H1 (cell line): ENCODE data around the gene C4orf33. TPM values are rescaled to one million over a fixed set of nuclear protein-coding genes. Genes with fewer than 3 reads are reported as not detected.

Experiments
- BACH1 ChIP-seq: IDR thresholded peaks from 2 replicates; pipeline ENCODE4 v1.6.1; 2012; ENCODE audit warnings: low read length, improper control_type of control experiment
- CHD2 ChIP-seq: IDR thresholded peaks from 2 replicates; pipeline ENCODE4 v1.6.1; 2012; ENCODE audit warnings: low read length, improper control_type of control experiment
- EGR1 ChIP-seq: IDR thresholded peaks from 2 replicates; pipeline ENCODE4 v1.6.1; 2011; ENCODE audit warnings: low read depth, low read length, borderline replicate concordance
- EP300 ChIP-seq, 2 experiments: IDR thresholded peaks; 1 replicate in 1 of 2; 2 replicates in 1 of 2; pipeline ENCODE4 v1.6.1; 2011 to 2012; ENCODE audit warnings: low read depth in 2 of 2, low read length in 2 of 2, mild to moderate bottlenecking in 2 of 2, borderline replicate concordance in 1 of 2, inconsistent platforms in 1 of 2, moderate library complexity in 1 of 2
- EZH2 ChIP-seq: fragments of 200-600 bp; sonication (generic); IDR thresholded peaks from 2 replicates; pipeline ENCODE4 v1.7.1; 2012; ENCODE audit warnings: low read depth, mild to moderate bottlenecking, moderate library complexity, low read length, inconsistent platforms; ENCODE audit not compliant: severe bottlenecking
- GABPA ChIP-seq: IDR thresholded peaks from 2 replicates; pipeline ENCODE4 v1.6.1; 2011; ENCODE audit warnings: mild to moderate bottlenecking, low read length, moderate library complexity, borderline replicate concordance; ENCODE audit not compliant: insufficient read depth
- HDAC6 ChIP-seq: IDR thresholded peaks from one replicate; pipeline ENCODE4 v1.7.1; 2012; ENCODE audit warnings: low read depth, mild to moderate bottlenecking, inconsistent platforms, low read length, moderate library complexity
- JUND ChIP-seq: IDR thresholded peaks from 2 replicates; pipeline ENCODE4 v1.6.1; 2011; ENCODE audit warnings: mild to moderate bottlenecking, improper control_type of control experiment, low read length
- NRF1 ChIP-seq: IDR thresholded peaks from 2 replicates; pipeline ENCODE4 v1.6.1; 2011; ENCODE audit warnings: mild to moderate bottlenecking, low read depth, low read length, improper control_type of control experiment
- POLR2A ChIP-seq, 2 experiments: IDR thresholded peaks; 1 replicate in 1 of 2; 2 replicates in 1 of 2; pipeline ENCODE4 v1.6.1; 2011; ENCODE audit warnings: low read depth in 2 of 2, low read length in 2 of 2, mild to moderate bottlenecking in 2 of 2; ENCODE audit errors: control extremely low read depth in 1 of 2
- POU5F1 ChIP-seq: IDR thresholded peaks from 2 replicates; pipeline ENCODE4 v1.6.1; 2011; ENCODE audit warnings: low read depth, mild to moderate bottlenecking, low read length, moderate library complexity
- RBBP5 ChIP-seq: IDR thresholded peaks from 2 replicates; pipeline ENCODE4 v1.7.1; 2012; ENCODE audit warnings: low read depth, mild to moderate bottlenecking, inconsistent platforms, low read length, moderate library complexity, borderline replicate concordance
- RNF2 ChIP-seq: fragments of 200-900, 300-1000 bp; sonication (generic); IDR thresholded peaks from 2 replicates; pipeline ENCODE4 v1.7.1; 2016; ENCODE audit warnings: borderline replicate concordance, low read depth, mild to moderate bottlenecking, antibody characterized with exemption, low read length; ENCODE audit not compliant: poor library complexity, severe bottlenecking; ENCODE audit errors: missing control alignments
- RXRA ChIP-seq: IDR thresholded peaks from 2 replicates; pipeline ENCODE4 v1.6.1; 2011; ENCODE audit warnings: low read depth, mild to moderate bottlenecking, low read length, moderate library complexity; ENCODE audit not compliant: insufficient read depth
- SP1 ChIP-seq: IDR thresholded peaks from 2 replicates; pipeline ENCODE4 v1.6.1; 2011; ENCODE audit warnings: low read depth, low read length
- TAF1 ChIP-seq: IDR thresholded peaks from 2 replicates; pipeline ENCODE4 v1.6.1; 2011; ENCODE audit warnings: mild to moderate bottlenecking, low read depth, low read length
- polyA plus RNA-seq, 7 experiments: library from polyadenylated mRNA; depleted of rRNA in 3 of 7; stranded (reverse) in 5 of 7; unstranded in 2 of 7; fragments of >200 nt in 5 of 7; fragments of 200-250 nt in 2 of 7; gene quantifications; 1 replicate in 5 of 7; 2 replicates in 1 of 7; 4 replicates in 1 of 7; pipeline versions ENCODE4 v1.2.1 to v1.2.3, GENCODE V29; 2011 to 2013; ENCODE audit warnings: missing spikeins in 2 of 7, mixed read lengths in 2 of 7
- total RNA-seq: library from RNA; stranded (reverse); fragmentation: NEBNext Ultra II Directional; extraction: Animal tissue kit (Norgen Biotek cat#: 25700); gene quantifications from 2 replicates; pipeline ENCODE4 v1.2.1, GENCODE V29; 2021
- TF ChIP-seq, protein P1 (sequence below), 3 experiments: IDR thresholded peaks; 1 replicate in 2 of 3; 2 replicates in 1 of 3; pipeline versions ENCODE4 v1.5.1 to v1.6.1; 2011; ENCODE audit warnings: low read length in 3 of 3, mild to moderate bottlenecking in 3 of 3, inconsistent platforms in 2 of 3, low read depth in 1 of 3, moderate library complexity in 1 of 3; ENCODE audit not compliant: insufficient read depth in 1 of 3; ENCODE audit errors: control extremely low read depth in 1 of 3

The C4orf33 gene
- total and polyA plus RNA-seq, 2 of the 8 experiments (the other 6 are each of a cell fraction or from before 2014, with no cell fraction given), result 3.4 to 6.0 TPM

GRCh38 chr4:129093191-129093920 is 2.6 kb upstream of the C4orf33 start, which contains the start of gene SCLT1 (continued):
- no peak for TF ChIP-seq EP300 (IDR thresholded peaks at IDR 0.05; ENCODE audit: borderline replicate concordance in 1 of 2, low read depth in 2 of 2, low read length in 2 of 2)
- TF ChIP-seq RNF2, result no peak
- no peak for TF ChIP-seq GABPA
- TF ChIP-seq EGR1, result no peak; the same call in 1 of the 2 replicates
- TF ChIP-seq, protein P1, sequence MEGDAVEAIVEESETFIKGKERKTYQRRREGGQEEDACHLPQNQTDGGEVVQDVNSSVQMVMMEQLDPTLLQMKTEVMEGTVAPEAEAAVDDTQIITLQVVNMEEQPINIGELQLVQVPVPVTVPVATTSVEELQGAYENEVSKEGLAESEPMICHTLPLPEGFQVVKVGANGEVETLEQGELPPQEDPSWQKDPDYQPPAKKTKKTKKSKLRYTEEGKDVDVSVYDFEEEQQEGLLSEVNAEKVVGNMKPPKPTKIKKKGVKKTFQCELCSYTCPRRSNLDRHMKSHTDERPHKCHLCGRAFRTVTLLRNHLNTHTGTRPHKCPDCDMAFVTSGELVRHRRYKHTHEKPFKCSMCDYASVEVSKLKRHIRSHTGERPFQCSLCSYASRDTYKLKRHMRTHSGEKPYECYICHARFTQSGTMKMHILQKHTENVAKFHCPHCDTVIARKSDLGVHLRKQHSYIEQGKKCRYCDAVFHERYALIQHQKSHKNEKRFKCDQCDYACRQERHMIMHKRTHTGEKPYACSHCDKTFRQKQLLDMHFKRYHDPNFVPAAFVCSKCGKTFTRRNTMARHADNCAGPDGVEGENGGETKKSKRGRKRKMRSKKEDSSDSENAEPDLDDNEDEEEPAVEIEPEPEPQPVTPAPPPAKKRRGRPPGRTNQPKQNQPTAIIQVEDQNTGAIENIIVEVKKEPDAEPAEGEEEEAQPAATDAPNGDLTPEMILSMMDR (IDR thresholded peaks at IDR 0.05; ENCODE audit: control extremely low read depth in 1 of 3, insufficient read depth in 1 of 3, low read depth in 1 of 3, low read length in 3 of 3), result no peak
- no peak for TF ChIP-seq HDAC6
- TF ChIP-seq RXRA, result no peak
- TF ChIP-seq TAF1, result peak; percentile 86
- TF ChIP-seq CHD2, result no peak
- TF ChIP-seq EZH2, result no peak
- TF ChIP-seq POU5F1, result no peak
- TF ChIP-seq JUND, result peak; percentile 90
- TF ChIP-seq RBBP5, result peak; percentile 91; the same call in 1 of the 2 replicates
- no peak for TF ChIP-seq SP1
- TF ChIP-seq BACH1, result no peak
- TF ChIP-seq POLR2A (IDR thresholded peaks at IDR 0.05; ENCODE audit: control extremely low read depth in 1 of 2, low read depth in 2 of 2, low read length in 2 of 2), result peak in 1 of 2 experiments; percentile 88; a peak in 2 of 3 replicates
- TF ChIP-seq NRF1, result no peak
- TF ChIP-seq, all 59 proteins: peak for 19
